ENCODE data around the gene ENO3.

The ENO3 gene

DNA sequence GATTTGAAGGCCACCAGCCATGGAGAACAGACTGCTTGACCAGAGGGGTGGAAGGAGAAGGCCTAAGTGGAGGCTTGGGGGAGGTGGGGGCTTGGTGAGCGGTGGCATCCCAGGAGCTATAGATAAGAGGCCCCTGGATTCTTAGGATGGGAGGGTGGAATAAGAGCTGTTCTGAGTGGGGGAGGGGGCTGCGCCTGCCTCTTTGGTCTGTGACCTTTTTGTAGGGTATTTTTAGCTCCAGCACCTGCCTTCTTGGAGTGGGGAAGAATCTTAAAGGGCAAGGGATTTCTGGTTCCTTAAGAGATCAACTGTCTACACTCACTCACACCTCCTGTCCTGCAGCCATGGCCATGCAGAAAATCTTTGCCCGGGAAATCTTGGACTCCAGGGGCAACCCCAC lies 567 bp downstream of the ENO3 start:
- no peak for DNase-seq

DNA sequence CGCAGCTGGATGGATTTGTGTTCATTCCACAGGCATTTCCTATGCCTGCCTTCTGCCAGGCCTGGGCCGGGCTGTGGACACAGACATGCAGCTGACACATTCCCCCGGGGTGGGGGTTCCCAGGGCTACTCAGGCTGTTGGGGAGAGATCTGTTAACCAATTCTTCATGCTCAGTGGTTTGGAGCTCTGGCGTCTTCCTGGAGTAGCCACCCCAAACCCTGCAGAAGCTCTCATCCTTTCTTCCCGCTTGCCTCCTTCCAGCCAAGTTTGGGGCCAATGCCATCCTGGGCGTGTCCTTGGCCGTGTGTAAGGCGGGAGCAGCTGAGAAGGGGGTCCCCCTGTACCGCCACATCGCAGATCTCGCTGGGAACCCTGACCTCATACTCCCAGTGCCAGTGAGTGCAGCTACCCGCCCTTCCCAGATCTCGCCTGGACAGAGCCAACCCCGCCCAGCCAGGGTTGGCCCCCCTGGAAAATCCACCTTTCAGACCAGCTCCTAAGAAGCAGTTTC lies 2.6 kb downstream of the ENO3 start:
- no peak for DNase-seq

DNA sequence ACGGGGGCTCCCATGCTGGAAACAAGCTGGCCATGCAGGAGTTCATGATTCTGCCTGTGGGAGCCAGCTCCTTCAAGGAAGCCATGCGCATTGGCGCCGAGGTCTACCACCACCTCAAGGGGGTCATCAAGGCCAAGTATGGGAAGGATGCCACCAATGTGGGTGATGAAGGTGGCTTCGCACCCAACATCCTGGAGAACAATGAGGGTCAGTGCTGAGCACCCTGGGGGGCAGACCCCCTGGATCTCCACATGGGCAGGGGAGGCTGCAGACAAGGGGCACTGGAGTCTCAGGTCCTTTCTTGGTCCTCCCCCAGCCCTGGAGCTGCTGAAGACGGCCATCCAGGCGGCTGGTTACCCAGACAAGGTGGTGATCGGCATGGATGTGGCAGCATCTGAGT lies 4.2 kb downstream of the ENO3 start:
- no peak for DNase-seq

GRCh38 chr17:4956493-4957061 lies 5.7 kb downstream of the ENO3 start:
- DNase-seq = peak; percentile 59 to 64

- no peak for DNase-seq
Measured at GRCh38 chr17:4958102-4958501, 7.2 kb downstream of the ENO3 start.

- no peak for DNase-seq
Measured at GRCh38 chr17:4959261-4959965, 8.5 kb downstream of the ENO3 start.

GRCh38 chr17:4960279-4960922 lies 9.5 kb downstream of the ENO3 start:
- DNase-seq = no peak

DNA sequence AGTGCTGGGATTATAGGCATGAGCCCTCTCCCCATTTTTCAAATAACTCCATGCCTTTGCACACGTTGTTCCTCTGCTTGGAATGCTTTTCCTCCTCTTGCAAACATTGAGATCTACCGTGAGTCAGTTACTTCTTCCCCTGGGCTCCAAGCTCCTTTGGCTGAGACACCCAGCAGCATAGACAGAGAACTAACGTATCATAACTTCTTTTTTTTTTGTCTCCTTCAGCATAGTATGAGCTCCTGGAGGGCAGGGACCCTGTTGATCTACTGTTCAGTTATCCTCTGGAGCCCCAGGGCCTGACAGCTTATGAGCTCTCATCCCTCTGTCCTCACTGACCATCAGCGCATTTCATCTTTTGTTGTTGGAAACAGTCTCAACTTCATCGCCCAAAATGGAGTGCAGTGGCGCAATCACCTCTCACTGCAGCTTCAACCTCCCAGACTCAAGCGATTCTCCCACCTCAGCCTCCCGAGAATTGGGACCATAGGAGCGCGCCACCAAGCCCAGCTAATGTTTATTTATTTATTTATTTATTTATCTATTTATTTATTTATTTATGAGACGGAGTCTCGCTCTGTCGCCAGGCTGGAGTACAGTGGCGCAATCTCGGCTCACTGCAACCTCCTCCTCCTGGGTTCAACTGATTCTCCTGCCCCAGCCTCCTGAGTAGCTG lies 14.5 kb downstream of the ENO3 start:
- DNase-seq = no peak

DNA sequence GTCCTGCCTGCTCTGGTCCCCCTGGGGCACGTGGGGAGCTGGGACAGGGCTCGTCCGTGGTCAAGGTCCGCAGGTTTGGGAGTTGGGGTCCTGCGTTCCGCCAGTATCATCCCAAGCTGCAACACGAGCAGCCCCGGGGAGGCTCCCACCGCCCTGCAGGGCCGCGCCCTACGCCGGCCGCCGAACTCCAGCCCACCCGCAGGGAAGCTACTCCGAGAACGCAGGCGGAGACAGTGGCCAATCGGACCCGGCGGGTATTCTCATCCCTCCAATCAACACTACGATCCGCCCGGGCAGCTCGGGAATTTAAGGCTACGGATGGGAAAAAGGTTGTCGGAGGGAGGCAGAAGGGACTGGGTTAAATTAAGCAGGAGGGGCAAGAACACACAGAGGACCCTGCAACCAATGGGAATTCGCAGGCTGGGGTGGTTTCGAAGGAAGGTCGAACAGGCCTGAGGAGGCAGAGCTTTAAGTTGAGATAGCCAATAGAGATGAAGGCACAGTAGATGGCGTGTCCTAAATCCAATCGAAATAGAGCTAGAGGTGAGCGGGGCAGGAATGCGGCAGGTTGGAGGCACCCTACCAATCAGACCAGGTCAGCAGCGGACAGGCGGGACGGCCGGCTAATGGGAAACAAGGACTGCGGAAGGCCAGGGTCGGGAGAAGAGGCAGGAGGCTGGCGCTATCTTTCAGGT lies 16.1 kb downstream of the ENO3 start:
- peak; percentile 92 to 93 for DNase-seq

DNA sequence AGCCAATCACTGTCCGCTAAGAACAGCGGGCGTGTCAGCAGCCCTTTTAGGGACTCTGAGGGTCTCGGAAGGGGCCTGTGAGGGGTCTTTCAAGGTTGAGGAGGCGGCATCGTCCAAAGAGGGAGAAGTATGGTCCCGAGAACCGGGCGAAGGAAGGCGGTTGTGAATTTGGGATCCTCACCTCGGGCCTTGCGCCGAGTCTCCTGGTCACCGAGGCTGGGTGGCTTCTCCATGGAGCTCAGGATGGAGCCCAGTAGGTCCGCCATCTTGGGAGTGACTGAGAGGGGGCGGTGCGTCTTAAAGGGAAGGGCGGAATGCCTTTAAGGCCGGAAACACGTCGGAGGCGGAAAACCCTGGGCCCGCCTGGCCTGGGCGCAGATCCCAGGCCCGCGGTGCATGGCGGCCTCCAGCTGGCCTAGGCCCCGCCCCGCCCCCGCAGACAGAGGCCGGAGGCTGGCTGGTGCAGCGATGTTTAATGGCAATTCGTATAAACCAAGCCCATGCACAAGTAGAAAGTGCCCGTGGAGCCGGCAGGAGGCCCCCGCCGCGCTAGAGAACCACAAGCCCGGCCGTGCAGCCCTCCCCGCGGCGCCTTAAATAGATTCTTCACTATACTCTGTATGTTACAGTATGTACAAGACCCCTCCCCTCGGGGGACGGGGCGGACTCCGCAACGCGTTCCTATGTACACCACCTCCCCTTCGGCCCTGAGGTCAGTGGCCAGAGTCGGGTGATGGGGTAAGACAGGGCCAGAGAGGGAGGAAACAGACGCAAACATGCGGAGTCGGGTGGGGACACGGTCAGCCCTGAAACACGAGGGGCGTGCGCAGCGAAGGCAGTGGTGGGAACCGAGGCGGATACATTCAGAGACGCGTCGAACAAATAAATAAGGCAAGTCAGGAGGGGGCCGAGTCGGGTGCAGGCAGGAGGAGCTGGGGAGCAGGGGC lies 16.9 kb downstream of the ENO3 start, which contains the start of gene SPAG7:
SPAG7 (minus strand) TSS at position 279 of the 947 bp plus-strand sequence; CDS start at position 266, 13 bp downstream.
- DNase-seq = peak; percentile 96 to 97

- DNase-seq = peak; percentile 65 to 66
Measured at GRCh38 chr17:4968486-4969046, 17.6 kb downstream of the ENO3 start.

GRCh38 chr17:4969047-4969550 lies 18.2 kb downstream of the ENO3 start:
- DNase-seq = peak in 1 of 2 experiments; percentile 79

DNA sequence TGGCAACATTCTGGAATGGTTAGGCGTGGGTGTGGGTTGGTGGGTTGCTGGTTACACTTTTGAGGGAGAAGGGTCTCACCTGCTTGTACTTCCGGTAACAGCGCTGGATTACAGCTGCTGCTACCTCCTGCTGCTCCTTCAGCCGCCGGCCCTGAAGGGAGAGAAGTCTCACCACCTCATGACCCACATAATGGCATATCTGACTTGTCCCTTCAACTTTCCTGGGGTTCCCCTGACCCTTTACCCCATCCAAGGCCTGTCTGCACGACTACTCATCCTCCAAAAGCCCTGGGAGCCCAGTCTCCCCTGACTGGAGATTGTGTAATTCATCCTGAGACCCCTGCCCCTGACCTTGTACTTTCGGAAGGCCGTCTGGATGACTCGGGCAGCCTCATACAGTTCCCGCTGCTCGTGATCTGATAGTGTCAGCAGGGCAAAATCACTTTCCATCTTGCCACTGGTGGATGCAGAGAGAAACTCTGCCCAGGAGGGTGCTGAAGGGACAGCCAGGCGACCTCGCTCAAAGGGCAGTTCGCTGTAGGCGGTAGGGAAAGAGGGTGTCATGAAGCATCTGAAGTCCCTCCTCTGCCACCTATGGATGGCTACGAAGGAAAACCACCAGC lies 18.7 kb downstream of the ENO3 start:
- peak in 1 of 2 experiments; percentile 76 for DNase-seq

DNA sequence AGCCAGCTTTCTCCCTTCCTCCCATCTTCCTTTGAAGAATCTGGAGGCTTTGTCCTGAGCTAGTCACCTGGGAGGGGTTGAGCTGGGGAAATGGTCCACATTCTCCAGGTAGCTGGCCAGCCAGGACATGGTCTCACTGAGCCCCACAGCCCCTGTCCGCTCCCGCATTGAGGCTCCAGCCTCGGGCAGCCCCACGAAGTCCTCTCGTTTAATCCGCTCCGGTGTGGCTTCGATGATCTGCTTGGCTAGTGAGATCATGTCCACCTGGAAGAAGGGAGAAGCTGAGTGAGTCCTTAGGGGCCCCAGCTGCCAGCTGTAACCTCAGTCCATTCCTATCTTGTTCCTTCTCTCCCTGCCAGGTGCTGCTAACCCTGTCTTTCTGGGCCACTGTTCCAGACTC lies 19.4 kb downstream of the ENO3 start:
- DNase-seq = no peak

GRCh38 chr17:4971826-4972225 lies 20.9 kb downstream of the ENO3 start:
- DNase-seq = no peak

DNA sequence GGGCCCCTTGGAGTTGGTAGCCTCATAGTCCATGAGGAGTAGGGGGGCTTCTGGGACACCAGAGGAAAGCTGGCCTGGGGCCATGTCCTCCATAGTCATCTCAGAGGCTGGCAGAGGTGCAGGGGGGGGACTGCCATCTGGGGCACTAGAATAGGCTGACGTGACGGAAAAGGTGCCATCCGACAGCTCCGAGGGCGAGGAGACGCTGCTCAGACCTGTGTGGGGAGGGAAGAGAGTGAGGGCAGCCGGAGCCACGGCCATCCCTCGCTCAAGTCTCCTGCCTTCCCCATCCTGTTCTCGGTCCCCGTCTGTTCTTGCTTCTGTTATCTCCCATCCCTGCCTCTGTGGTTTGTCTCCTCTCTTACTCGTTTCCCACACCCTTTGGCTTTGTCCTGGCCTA lies 21.4 kb downstream of the ENO3 start:
- DNase-seq = no peak

GRCh38 chr17:4972752-4973151 lies 21.8 kb downstream of the ENO3 start:
- DNase-seq = no peak

GRCh38 chr17:4973256-4974114 lies 22.6 kb downstream of the ENO3 start:
- no peak for DNase-seq

DNA sequence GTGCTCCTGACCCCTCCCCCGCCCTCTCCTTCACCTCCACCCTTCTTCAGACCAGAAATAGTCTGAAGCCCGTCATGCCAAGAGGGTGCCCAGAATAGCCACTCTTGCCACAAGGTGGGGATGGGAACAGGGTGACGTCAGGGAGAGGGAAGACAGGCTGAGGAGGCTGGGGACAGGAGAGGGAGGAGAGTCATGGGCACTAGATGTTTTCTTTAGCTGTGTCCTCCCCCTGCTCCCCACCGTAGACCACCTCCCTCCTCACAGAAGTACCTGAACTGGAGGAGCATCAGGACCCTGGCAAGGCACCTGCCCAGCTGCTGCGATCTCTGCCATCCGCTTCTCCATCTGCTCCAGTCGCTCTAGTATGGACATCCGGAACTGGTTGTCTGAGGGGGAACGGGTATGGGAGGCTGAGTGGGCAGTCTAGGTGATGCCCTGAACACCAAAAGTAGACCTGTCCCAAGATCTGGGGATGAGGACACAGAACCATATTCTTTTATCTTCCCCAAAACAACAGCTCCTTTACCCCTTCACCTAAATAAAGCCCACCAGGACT lies 23.3 kb downstream of the ENO3 start:
- DNase-seq = no peak

All from activated T-cell treated with anti-CD3 and anti-CD28 coated beads, Interleukin-2, amount 50 U/mL, for 48 hours (primary cell).